DOHH2 (cell line): ENCODE measurements around the gene FUT6.

Experiments used
- H3F3A ChIP-seq: fragments of 200-600 bp; sonication (generic), shearing (Covaris generic); 2 replicates; pipeline ENCODE4 v1.6.0; 2016; ENCODE audit warnings: antibody characterized with exemption, mild to moderate bottlenecking; ENCODE audit not compliant: control insufficient read depth, insufficient read depth
- H3K27ac ChIP-seq: fragments of 200-600 bp; sonication (generic); 2 replicates; pipeline ENCODE4 v1.5.1; 2014; ENCODE audit warnings: low read depth, mild to moderate bottlenecking, low read length, moderate library complexity
- H3K27me3 ChIP-seq: fragments of 200-600 bp; sonication (generic); 2 replicates; pipeline ENCODE4 v1.6.1; 2014; ENCODE audit warnings: mild to moderate bottlenecking, low read length, mixed read lengths; ENCODE audit not compliant: control insufficient read depth
- H3K36me3 ChIP-seq: fragments of 200-600 bp; sonication (generic); 2 replicates; pipeline ENCODE4 v1.6.1; 2014; ENCODE audit warnings: mild to moderate bottlenecking, low read length, moderate library complexity, mixed read lengths; ENCODE audit not compliant: control insufficient read depth
- H3K4me1 ChIP-seq: fragments of 200-600 bp; sonication (generic); 2 replicates; pipeline ENCODE4 v1.6.1; 2014; ENCODE audit warnings: mild to moderate bottlenecking, low read length, mixed read lengths; ENCODE audit not compliant: control insufficient read depth
- H3K4me2 ChIP-seq: fragments of 200-600 bp; sonication (generic); 2 replicates; pipeline ENCODE4 v1.6.0; 2014; ENCODE audit warnings: mild to moderate bottlenecking, low read length, moderate library complexity
- H3K4me3 ChIP-seq: fragments of 200-600 bp; sonication (generic); 2 replicates; pipeline ENCODE4 v1.5.1; 2014; ENCODE audit warnings: mild to moderate bottlenecking, low read length, mixed read lengths
- H3K79me2 ChIP-seq: fragments of 200-600 bp; sonication (generic); 2 replicates; pipeline ENCODE4 v1.6.1; 2014; ENCODE audit warnings: mild to moderate bottlenecking, low read length, mixed read lengths; ENCODE audit not compliant: control insufficient read depth
- H3K9me2 ChIP-seq: fragments of 200-600 bp; sonication (generic); replicated peaks from 2 replicates; pipeline ENCODE4 v1.6.1; 2014; ENCODE audit warnings: mild to moderate bottlenecking, low read length, mixed read lengths; ENCODE audit not compliant: control insufficient read depth
- H3K9me3 ChIP-seq: fragments of 200-600 bp; sonication (generic); 2 replicates; pipeline ENCODE4 v1.6.1; 2014; ENCODE audit warnings: antibody characterized with exemption, low read length, mixed read lengths; ENCODE audit not compliant: control insufficient read depth, insufficient read depth
- H4K20me1 ChIP-seq: fragments of 200-600 bp; sonication (generic); 2 replicates; pipeline ENCODE4 v1.6.0; 2014; ENCODE audit warnings: low read depth, mild to moderate bottlenecking, antibody characterized with exemption, low read length, moderate library complexity; ENCODE audit not compliant: control insufficient read depth, insufficient read depth
- CTCF ChIP-seq: fragments of 200-600 bp; sonication (generic); IDR thresholded peaks from one replicate; pipeline ENCODE4 v1.5.1; 2014; ENCODE audit warnings: antibody characterized with exemption, mild to moderate bottlenecking, low read depth, low read length; ENCODE audit not compliant: poor library complexity, severe bottlenecking
- EZH2phosphoT487 ChIP-seq: fragments of 200-600 bp; sonication (generic); IDR thresholded peaks from 2 replicates; pipeline ENCODE4 v1.6.1; 2017; ENCODE audit warnings: borderline replicate concordance, mild to moderate bottlenecking, antibody characterized with exemption, low read length, moderate library complexity, mixed read lengths

Gene FUT6

GRCh38 chr19:5800361-5801270, 38.9 kb downstream of the FUT6 start:
- H3K4me1 ChIP-seq: peaks cover 14% of the 10 kb centered on the region
- H3K27ac ChIP-seq: no peak overlapping the region

GRCh38 chr19:5799247-5800241, 40.0 kb downstream of the FUT6 start:
- H3K4me1 ChIP-seq: peaks cover 12% of the 10 kb centered on the region
- TF ChIP-seq EZH2phosphoT487 (no peak), CTCF (no peak)
- no peak overlapping the region for H3K4me2 ChIP-seq
- H3K4me3 ChIP-seq: no peak overlapping the region
- H3F3A ChIP-seq: no peaks in the 10 kb centered on the region
- no peaks in the 10 kb centered on the region for H3K36me3 ChIP-seq
- H4K20me1 ChIP-seq: no peaks in the 10 kb centered on the region
- H3K9me3 ChIP-seq: no peaks in the 10 kb centered on the region
- no peak overlapping the region for H3K27ac ChIP-seq
- H3K27me3 ChIP-seq: peaks cover 8% of the 10 kb centered on the region
- no peaks in the 10 kb centered on the region for H3K79me2 ChIP-seq
- no peaks in the 10 kb centered on the region for H3K9me2 ChIP-seq

More at GRCh38 chr19:5800361-5801270, 38.9 kb downstream of the FUT6 start:
- H3K4me3 ChIP-seq: no peak overlapping the region
- no peaks in the 10 kb centered on the region for H3K79me2 ChIP-seq
- H4K20me1 ChIP-seq: no peaks in the 10 kb centered on the region
- H3K36me3 ChIP-seq: no peaks in the 10 kb centered on the region
- H3K4me2 ChIP-seq: no peak overlapping the region
- H3K9me3 ChIP-seq: no peaks in the 10 kb centered on the region
- H3F3A ChIP-seq: no peaks in the 10 kb centered on the region
- no peak for TF ChIP-seq EZH2phosphoT487
- no peak for TF ChIP-seq CTCF
- peaks cover 13% of the 10 kb centered on the region for H3K27me3 ChIP-seq
- no peaks in the 10 kb centered on the region for H3K9me2 ChIP-seq

- no peak overlapping the region for H3K4me3 ChIP-seq
- no peaks in the 10 kb centered on the region for H3K9me3 ChIP-seq
- no peak overlapping the region for H3K27ac ChIP-seq
- no peaks in the 10 kb centered on the region for H3K9me2 ChIP-seq
- no peaks in the 10 kb centered on the region for H3K36me3 ChIP-seq
- TF ChIP-seq EZH2phosphoT487: no peak
- no peak for TF ChIP-seq CTCF
- H4K20me1 ChIP-seq: no peaks in the 10 kb centered on the region
- no peak overlapping the region for H3K4me2 ChIP-seq
- H3F3A ChIP-seq: no peaks in the 10 kb centered on the region
- H3K79me2 ChIP-seq: no peaks in the 10 kb centered on the region
- no peaks in the 10 kb centered on the region for H3K27me3 ChIP-seq
- peaks cover under 1% of the 10 kb centered on the region; the same call in 1 of the 2 replicates for H3K4me1 ChIP-seq
Measured at GRCh38 chr19:5798244-5798643, 41.3 kb downstream of the FUT6 start.
